HS-27A (cell line): ENCODE results near the gene SERPING1.

ENCODE experiments used
- DNase-seq: peaks from one replicate; pipeline ENCODE4 v3.0.0-alpha.2; 2012; ENCODE audit warnings: low read depth, missing footprints

Gene SERPING1

GRCh38 chr11:57597461-57597915, at the start of gene SERPING1:
Gene SERPING1 (plus strand): TSS chr11:57597685. CDS start chr11:57598271, 586 bp downstream.
- DNase-seq = no peak

DNA sequence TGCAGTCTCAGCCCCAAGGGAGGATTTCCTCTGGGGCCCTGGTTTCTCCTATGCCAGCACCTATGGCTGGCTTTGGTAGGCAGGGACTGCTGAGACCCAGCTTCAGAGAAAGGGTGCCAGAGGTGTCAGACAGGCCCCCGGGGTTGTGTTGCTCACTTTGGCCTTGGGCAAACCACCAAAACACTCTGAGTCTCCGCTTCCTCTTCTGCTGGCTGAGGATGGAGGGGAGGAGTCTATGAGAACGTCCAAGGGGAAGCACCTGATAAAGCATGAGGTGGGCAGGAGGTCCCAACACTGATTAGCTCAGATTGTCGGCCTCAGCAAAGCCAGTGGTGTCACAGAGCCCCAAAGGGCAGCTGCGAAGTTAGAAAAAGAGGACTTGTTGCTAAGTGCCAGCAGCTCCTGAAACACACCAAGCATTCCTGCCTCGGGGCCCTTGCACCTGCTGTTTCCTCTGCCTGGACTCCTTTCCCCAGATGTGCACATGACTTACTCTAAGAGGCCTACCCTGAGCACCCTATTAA, 49.6 kb upstream of the SERPING1 start:
- DNase-seq = no peak

- DNase-seq = no peak
Measured at GRCh38 chr11:57549983-57550382, 47.5 kb upstream of the SERPING1 start.

- DNase-seq = no peak
Measured at GRCh38 chr11:57551941-57552340, 45.5 kb upstream of the SERPING1 start.

GRCh38 chr11:57552479-57552878, 45.0 kb upstream of the SERPING1 start:
- DNase-seq = no peak

GRCh38 chr11:57555393-57555792, 42.1 kb upstream of the SERPING1 start:
- DNase-seq = no peak

- no peak for DNase-seq
Measured at GRCh38 chr11:57556041-57556440, 41.4 kb upstream of the SERPING1 start.

GRCh38 chr11:57560146-57560545, 37.3 kb upstream of the SERPING1 start:
- DNase-seq = no peak

DNA sequence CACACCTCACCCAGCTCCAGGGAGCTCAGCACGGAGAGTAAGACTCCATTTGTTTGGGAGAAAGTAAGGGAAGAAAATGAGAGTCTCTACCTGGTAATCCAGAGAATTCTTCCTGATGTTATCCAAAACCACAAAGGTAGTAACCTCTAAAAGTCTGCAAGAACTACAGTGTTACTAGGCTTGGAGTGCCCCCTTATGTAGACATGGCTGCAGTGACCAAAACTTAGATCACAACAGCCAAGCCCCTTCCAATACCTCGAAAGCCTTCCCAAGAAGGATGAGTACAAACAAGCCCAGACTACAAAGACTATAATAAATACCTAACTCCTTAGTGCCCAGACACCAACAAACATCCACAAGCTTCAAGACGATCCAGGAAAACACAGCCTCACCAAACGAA, 34.9 kb upstream of the SERPING1 start:
- no peak for DNase-seq

GRCh38 chr11:57566005-57566904, 31.2 kb upstream of the SERPING1 start:
- DNase-seq = no peak

- DNase-seq = no peak
Measured at GRCh38 chr11:57566905-57567514, 30.5 kb upstream of the SERPING1 start.

DNA sequence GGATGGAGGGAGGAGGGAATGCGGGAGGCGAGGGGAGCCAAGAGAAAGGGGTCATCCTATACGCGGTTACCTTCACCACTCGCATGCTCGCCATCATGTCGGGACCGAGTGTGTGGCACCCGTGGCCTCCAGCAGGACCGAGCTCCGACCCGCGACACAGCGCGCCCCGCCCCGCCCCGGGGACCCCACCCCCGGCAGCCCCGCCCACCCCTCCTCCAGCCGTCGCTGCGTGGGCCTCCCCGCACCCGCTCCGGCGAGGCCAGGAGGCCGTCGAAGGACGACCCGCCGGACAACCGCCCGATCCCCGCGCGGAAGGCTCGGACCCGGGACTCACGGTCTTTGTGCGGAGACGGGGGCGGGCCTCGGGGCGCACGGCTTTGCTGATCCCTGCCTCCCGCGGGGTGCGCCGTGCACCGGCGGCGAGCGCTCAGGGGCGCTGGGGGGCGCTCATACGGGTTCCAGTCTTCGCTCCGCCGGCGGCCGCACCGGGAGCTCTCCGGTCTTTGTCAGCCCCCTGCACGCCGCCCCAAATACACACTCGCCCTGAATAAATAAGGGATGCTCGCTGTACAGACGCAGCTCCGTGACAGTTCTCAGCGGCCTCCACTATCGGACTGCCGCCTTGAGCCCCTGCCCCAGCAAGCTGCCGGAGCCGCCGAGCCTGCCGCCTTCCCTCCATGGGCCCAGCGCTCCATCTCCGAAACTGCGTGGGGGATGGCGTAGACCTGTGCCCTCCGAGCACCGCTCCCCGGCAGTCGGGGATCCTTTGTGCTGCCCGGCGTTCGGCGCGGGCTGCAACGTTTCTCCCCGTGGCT, 29.8 kb upstream of the SERPING1 start, which contains the start of gene UBE2L6:
UBE2L6 (minus strand) TSS at position 158 of the 815 bp plus-strand sequence; CDS start at position 97, 61 bp downstream.
- no peak for DNase-seq

GRCh38 chr11:57568330-57568766, 29.1 kb upstream of the SERPING1 start:
- peak; percentile 66 for DNase-seq

GRCh38 chr11:57571606-57572005, 25.9 kb upstream of the SERPING1 start:
- DNase-seq = no peak

GRCh38 chr11:57574061-57574460, 23.4 kb upstream of the SERPING1 start:
- DNase-seq = no peak

DNA sequence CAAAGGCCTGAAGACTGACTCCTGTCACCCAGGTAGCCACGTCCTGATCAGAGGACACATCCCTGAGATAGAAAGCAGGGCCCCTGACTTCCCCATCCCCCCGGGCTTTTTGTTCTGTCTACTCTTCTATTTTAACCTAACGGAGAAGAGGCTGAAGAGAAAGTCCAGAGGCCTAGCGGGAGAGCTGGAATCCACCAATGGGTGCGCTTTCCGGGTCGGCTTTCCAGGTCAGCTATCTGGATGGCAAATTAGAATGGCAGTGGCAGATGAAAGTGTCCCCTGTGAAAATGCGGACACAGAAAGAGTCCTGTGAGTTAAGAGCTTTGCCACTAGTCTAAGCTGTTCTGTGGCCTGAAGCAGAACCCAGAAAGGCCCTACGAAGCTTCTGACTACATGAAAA, 13.1 kb upstream of the SERPING1 start:
- DNase-seq = no peak

DNA sequence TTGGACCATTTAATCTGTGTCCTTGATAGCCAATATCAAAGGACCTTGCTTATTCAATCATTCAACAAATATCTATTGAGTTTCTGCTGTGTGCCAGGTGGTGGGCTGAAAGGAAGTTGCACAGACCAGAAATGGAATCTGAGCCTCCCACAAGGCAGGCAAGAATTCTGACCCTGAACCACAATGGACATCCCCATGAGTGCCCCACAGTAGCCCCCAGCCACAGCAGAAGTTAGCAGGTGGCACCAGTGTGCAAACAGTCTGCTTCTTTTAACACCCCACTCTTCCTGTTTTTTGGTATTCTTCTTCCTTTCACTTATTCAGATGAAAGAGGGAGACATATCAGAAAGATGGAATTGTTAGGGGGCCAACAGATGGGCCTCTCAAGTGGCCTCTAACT, 12.2 kb upstream of the SERPING1 start:
- DNase-seq = no peak

DNA sequence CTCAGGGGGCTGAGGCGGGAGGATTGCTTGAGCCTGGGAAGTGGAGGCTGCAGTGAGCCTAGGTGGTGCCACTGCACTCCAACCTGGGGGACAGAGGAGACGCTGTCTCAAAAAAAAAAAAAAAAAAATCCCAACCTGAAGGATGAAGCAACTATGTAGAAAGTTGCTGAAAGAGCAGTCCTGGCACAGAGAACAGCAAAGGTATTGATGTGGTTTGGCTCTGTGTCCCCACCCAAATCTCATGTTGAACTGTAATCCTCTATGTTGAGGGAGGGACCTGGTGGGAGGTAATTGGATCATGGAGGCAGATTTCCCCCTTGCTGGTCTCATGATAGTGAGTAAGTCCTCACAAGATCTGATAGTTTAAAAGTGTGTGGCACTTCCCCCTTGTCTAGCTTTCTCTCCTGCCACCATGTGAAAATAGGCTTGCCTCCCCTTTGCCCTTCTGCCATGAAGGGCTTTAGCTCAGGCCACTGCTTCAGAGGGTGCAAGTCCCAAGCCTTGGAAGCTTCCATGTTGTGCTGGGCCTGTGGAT, 10.7 kb upstream of the SERPING1 start:
- DNase-seq = no peak

DNA sequence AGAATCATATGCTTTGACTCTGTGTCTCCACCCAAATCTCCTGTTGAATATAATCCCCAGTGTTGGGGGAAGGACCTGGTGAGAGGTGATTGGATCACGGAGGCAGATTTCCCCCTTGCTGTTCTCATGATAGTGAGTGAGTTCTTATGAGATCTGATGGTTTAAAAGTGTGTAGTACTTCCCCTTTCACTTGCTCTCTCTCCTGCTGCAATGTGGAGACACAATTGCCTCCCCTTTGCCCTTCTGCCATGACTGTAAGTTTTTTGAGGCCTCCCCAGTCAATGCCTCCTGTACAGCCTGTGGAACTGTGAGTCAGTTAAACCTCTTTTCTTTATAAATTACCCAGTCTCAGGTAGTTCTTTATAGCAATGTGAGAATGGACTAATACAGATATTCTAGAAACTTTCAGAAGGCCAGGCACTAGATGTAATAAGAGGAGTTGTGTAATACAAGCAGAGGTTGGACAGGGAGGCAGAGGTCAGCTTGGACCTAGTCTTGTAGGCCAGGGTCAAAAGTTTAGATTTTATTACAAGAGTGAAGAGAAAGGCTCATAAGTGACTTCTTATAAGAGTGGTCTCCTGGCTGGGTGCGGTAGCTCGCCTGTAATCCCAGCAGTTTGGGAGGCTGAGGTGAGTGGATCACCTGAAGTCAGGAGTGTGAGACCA, 9.3 kb upstream of the SERPING1 start:
- DNase-seq = no peak

DNA sequence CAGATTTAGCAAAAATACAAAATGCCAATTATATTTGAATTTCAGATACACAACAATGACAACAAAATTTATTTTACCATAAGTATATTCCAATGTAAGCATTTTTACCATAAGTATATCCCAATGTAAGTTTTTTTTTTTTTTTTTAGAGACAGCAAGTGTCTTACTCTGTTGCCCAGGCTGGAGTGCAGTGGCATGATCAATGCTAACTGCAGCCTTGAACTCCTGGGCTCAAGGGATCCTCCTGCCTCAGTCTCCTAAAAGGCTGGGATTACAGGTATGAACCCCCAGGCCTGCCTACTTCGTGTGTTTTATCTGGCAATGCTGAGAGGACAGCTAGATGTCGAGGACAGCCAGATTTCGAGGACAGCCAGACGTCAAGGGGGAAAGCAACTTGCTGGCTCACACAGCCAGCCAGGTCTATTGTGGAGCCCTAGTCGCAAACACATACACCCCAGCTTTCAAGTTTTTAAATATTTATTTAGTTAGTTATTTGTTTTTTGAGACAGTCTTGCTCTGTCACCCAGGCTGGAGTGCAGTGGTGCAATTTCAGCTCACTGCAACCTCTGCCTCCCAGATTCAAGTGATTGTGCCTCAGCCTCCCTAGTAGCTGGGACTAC, 1.1 kb upstream of the SERPING1 start:
- DNase-seq = no peak
